Right atrium auricular region (tissue), 2 donors: ENCODE measurements around the gene MTMR12. TPM values are rescaled to one million over a fixed set of nuclear protein-coding genes. Genes with fewer than 3 reads are reported as not detected.
A peak's percentile ranks its signal among the peaks of the same experiment; 100 is the strongest.

Experiments used
- DNase-seq: peaks from one replicate; pipeline ENCODE4 v3.0.0-alpha.2; 2019; ENCODE audit warnings: low spot score
- H3K27ac ChIP-seq, 2 donors: fragments of 200-600 bp; sonication (generic); 1 replicate in 1 of 2; 2 replicates in 1 of 2; pipeline ENCODE4 v1.5.1; 2016 to 2019
- H3K27me3 ChIP-seq, 2 donors: fragments of 200-600 bp; sonication (generic); one replicate each; pipeline versions ENCODE4 v1.5.1 to v1.6.0; 2017 to 2019
- H3K36me3 ChIP-seq: fragments of 200-600 bp; sonication (generic); one replicate; pipeline ENCODE4 v1.5.1; 2016
- H3K4me1 ChIP-seq, 2 donors: fragments of 200-600 bp; sonication (generic); one replicate each; pipeline versions ENCODE4 v1.5.1 to v1.6.0; 2017 to 2019
- H3K4me3 ChIP-seq, 2 donors: fragments of 200-600 bp; sonication (generic); 1 replicate in 1 of 2; 2 replicates in 1 of 2; pipeline ENCODE4 v1.5.1; 2017 to 2019; ENCODE audit warnings: mild to moderate bottlenecking in 1 of 2, moderate library complexity in 1 of 2
- H3K9me3 ChIP-seq, 2 donors: fragments of 200-600 bp; sonication (generic); one replicate each; pipeline ENCODE4 v1.5.1; 2019
- total RNA-seq, 2 donors: library from RNA; depleted of rRNA; stranded (reverse); fragments of >200 nt; gene quantifications; one replicate each; pipeline ENCODE4 v1.1.0, GENCODE V29; 2016
- TF ChIP-seq, protein P1 (sequence below), 2 donors: fragments of 200-600 bp; sonication (generic); IDR thresholded peaks; one replicate each; pipeline ENCODE4 v1.5.1; 2019; ENCODE audit warnings: antibody characterized with exemption in 2 of 2

The MTMR12 gene
- total RNA-seq, 2 donors from 2014 or later = 12.6 to 25.5 TPM

DNA sequence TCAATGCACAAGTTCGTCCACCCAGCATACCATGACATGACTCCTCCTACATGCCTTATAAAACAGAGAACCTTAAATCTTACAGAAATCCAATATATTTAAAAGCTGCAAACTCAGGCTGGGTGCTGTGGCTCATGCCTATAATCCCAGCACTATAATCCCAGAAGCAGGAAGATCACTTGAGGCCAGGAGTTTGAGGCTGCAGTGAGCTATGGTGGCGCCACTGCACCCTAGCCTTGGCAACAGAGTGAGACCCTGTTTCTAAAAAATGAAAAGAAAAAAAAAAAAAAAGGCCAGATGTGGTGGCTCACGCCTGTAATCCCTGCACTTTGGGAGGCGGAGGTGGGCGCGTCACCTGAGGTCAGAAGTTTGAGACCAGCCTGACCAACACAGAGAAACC is 68.7 kb downstream of the MTMR12 start:
- H3K36me3 ChIP-seq = peaks cover 75% of the 10 kb centered on the region
- no peak overlapping the region for H3K27ac ChIP-seq
- no peak overlapping the region for H3K4me3 ChIP-seq
- DNase-seq = no peak
- no peaks in the 10 kb centered on the region for H3K4me1 ChIP-seq
- H3K27me3 ChIP-seq = no peaks in the 10 kb centered on the region
- H3K9me3 ChIP-seq = peaks cover 0 to 5% of the 10 kb centered on the region in 2 donors
- TF ChIP-seq, protein P1, sequence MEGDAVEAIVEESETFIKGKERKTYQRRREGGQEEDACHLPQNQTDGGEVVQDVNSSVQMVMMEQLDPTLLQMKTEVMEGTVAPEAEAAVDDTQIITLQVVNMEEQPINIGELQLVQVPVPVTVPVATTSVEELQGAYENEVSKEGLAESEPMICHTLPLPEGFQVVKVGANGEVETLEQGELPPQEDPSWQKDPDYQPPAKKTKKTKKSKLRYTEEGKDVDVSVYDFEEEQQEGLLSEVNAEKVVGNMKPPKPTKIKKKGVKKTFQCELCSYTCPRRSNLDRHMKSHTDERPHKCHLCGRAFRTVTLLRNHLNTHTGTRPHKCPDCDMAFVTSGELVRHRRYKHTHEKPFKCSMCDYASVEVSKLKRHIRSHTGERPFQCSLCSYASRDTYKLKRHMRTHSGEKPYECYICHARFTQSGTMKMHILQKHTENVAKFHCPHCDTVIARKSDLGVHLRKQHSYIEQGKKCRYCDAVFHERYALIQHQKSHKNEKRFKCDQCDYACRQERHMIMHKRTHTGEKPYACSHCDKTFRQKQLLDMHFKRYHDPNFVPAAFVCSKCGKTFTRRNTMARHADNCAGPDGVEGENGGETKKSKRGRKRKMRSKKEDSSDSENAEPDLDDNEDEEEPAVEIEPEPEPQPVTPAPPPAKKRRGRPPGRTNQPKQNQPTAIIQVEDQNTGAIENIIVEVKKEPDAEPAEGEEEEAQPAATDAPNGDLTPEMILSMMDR (IDR thresholded peaks at IDR 0.05) = no peak

DNA sequence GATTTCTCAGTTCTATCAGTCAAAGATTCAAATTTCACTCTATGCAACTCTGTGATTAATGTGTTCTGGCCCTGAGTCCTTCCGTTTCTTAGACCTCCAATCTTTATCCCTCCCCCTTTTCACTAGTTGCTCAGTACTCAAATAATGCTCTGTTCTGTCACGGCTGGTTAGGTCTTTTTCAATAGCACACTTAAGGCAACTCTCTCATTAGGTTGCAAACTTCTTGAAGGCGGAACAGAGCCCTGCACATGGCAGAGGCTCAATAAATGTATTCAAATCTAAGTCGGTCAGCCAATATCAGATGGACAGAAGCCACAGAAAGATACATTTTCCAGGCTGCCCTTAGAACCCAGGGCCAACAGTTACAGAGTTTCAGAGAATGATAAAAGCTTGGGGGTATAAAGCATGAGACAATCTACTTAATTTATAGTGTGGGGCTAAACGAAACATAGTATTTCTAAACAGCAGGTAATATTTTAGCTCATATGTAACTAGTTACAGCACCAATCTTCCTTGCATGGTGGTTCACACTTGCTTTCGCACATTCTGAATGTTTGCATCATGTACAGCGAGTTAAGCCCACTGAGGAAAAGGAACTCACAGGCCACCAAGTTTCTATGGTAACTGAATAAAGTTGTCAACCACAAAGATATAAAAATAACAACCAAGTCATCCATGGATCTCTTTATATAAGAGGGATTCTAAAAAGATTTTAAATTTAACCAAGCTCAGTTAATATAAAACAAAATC is 71.5 kb downstream of the MTMR12 start:
- Histone ChIP-seq H3K4me3 (no peak overlapping the region), H3K27me3 (no peaks in the 10 kb centered on the region), H3K9me3 (peaks cover 0 to 5% of the 10 kb centered on the region in 2 donors), H3K36me3 (peaks cover 71% of the 10 kb centered on the region), H3K27ac (no peak overlapping the region), H3K4me1 (no peaks in the 10 kb centered on the region)
- no peak for DNase-seq
- TF ChIP-seq, protein P1 (IDR thresholded peaks at IDR 0.05) = no peak

DNA sequence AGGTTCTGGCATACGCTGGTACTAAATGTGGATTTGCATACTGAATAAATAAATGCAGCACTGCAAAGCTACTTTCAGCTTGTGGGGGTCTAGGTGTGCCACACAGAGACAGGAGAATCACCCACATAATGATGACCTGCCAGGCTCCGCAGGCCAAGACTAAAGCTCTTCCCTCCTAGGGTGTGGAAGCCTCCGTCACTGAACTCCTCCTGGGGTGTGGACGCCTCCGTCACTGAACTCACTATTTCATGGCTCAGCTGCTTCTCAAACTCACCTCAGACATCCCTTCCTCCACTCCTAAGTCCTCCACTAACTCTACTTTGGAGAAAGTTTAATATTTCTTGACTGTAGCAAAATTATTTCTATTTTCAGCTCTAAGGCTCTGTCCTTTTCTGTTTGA is 73.4 kb downstream of the MTMR12 start:
- no peaks in the 10 kb centered on the region for H3K4me1 ChIP-seq
- TF ChIP-seq, protein P1 (IDR thresholded peaks at IDR 0.05) = no peak
- H3K27ac ChIP-seq = no peak overlapping the region
- no peaks in the 10 kb centered on the region for H3K27me3 ChIP-seq
- H3K36me3 ChIP-seq = peaks cover 83% of the 10 kb centered on the region
- DNase-seq = no peak
- H3K4me3 ChIP-seq = no peak overlapping the region
- no peaks in the 10 kb centered on the region for H3K9me3 ChIP-seq

DNA sequence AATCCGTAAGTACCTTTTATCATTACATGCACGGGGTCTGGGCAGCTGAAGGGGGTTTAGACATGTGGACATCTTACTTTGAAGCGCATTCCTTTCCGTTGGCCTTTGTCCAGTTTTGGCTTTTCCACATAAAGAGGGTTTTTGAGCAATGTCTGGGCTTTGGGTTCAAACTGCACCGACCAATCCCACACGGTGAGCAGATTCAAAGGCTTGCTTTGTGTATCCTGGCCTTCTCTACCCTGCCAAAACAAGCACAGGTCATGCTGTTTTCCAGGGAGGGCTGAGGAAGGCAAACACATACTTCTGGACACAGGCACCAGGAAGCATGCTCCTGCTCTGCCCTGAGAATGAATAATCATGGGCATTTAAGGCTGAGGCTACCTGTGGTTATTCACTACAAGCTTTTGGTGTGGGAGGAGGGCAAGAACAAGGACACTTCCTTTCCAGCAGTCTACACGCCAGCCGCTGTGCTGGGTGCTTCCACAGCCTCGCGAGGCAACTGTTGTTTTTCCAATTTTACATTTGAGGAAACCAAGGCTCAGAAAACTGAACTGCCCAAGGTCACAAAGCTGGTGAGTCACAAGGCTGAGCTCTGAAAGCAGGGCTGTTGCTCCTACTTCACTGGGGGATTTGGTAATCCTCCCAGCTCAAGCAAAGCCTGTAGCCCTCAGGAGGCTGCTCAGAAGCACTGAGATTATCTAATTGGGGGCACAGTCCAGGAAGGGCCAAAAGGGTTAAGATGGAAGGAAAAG is 78.9 kb downstream of the MTMR12 start:
- H3K36me3 ChIP-seq = peaks cover 57% of the 10 kb centered on the region

DNA sequence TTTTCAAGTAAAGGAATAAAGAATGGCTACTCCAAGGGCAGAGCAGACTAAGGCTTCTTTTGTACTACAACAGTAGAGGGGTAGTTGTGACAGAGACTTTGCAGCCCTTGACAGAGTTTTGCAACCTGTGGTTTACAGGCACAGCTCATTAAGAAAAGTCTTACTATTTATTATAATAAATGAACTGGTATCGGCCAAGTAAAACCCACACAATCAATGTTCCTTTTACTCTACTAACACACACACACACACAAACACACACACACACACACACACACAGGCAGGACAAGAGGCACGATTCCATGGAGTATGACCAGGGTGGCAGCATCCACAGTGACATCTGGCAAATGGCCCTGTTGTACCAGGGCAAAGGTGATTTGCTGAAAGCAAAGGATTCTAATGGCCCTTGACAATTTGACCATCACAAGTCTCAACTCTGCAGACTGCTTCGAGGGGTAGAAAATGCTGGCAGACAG is 79.5 kb downstream of the MTMR12 start:
- Histone ChIP-seq H3K4me3 (no peak overlapping the region), H3K36me3 (peaks cover 54% of the 10 kb centered on the region), H3K27me3 (no peaks in the 10 kb centered on the region), H3K4me1 (peaks cover 0 to 24% of the 10 kb centered on the region in 2 donors), H3K9me3 (no peaks in the 10 kb centered on the region), H3K27ac (peak overlapping the region; percentile 15 to 16)
- no peak for DNase-seq
- TF ChIP-seq, protein P1 (IDR thresholded peaks at IDR 0.05) = no peak

More for the DNA sequence above, 78.9 kb downstream of the MTMR12 start:
- H3K9me3 ChIP-seq = no peaks in the 10 kb centered on the region
- TF ChIP-seq, protein P1 (IDR thresholded peaks at IDR 0.05) = no peak
- H3K4me1 ChIP-seq = peaks cover 0 to 24% of the 10 kb centered on the region in 2 donors
- H3K27ac ChIP-seq = peak overlapping the region in 1 of 2 donors; percentile 16
- H3K27me3 ChIP-seq = no peaks in the 10 kb centered on the region
- no peak overlapping the region for H3K4me3 ChIP-seq
- no peak for DNase-seq
